Spinal cord (tissue), 10 donors: Measurements from ENCODE around the gene DLG2. TPM values are rescaled to one million over a fixed set of nuclear protein-coding genes. Genes with fewer than 3 reads are reported as not detected.
"Not testable (repeated sequence)": the region's sequence is repeated elsewhere in the genome, so short reads cannot be mapped to it uniquely, and the experiment has no call there.

Source experiments
- DNase-seq, 6 donors: peaks; one replicate each; pipeline versions ENCODE4 v3.0.0 to v3.0.0-alpha.2; 2013 to 2015; ENCODE audit warnings: low spot score in 6 of 6, low read depth in 4 of 6
- H3K27ac ChIP-seq: one replicate; pipeline ENCODE4 v1.5.1; 2013; ENCODE audit warnings: low read depth, low read length, control low read depth
- H3K27me3 ChIP-seq: one replicate; pipeline ENCODE4 v1.6.1; 2013; ENCODE audit warnings: low read length; ENCODE audit not compliant: control insufficient read depth, insufficient read depth
- H3K36me3 ChIP-seq: one replicate; pipeline ENCODE4 v1.6.1; 2013; ENCODE audit warnings: low read length; ENCODE audit not compliant: control insufficient read depth, insufficient read depth
- H3K4me1 ChIP-seq: one replicate; pipeline ENCODE4 v1.6.1; 2013; ENCODE audit warnings: low read length; ENCODE audit not compliant: control insufficient read depth, insufficient read depth
- H3K4me3 ChIP-seq: one replicate; pipeline ENCODE4 v1.5.1; 2013; ENCODE audit warnings: low read depth, low read length, control low read depth
- H3K9me3 ChIP-seq: one replicate; pipeline ENCODE4 v1.6.1; 2013; ENCODE audit warnings: low read length; ENCODE audit not compliant: control insufficient read depth, insufficient read depth
- WGBS: methylation state at CpG from one replicate; pipeline ENCODE4 v1.1.5; 2013; ENCODE audit warnings: missing lambda C conversion rate; ENCODE audit not compliant: insufficient coverage; 5-methylcytosine and 5-hydroxymethylcytosine counted together
- polyA plus RNA-seq, 2 donors: library from polyadenylated mRNA; unstranded; fragments of 120-200 nt; gene quantifications; one replicate each; pipeline ENCODE4 v1.2.1, GENCODE V29; 2013; ENCODE audit not compliant: insufficient read length in 2 of 2
- total RNA-seq, 2 donors: library from RNA; depleted of rRNA in 1 of 2; stranded (reverse); fragments of 120-200 nt in 1 of 2; fragments of >200 nt in 1 of 2; gene quantifications; one replicate each; pipeline versions ENCODE4 v1.2.3 to v1.2.4, GENCODE V29; 2013 to 2014
- donor health status: healthy.

The DLG2 gene
- total and polyA plus RNA-seq, 4 donors = 37.7 to 111 (median 49.0) TPM

GRCh38 chr11:84308491-84308890, 1318.7 kb downstream of the DLG2 start:
- H3K27me3 ChIP-seq, H3K27ac ChIP-seq, H3K9me3 ChIP-seq, H3K4me3 ChIP-seq, H3K4me1 ChIP-seq, H3K36me3 ChIP-seq, DNase-seq: not testable (repeated sequence)
- WGBS = 97% methylated on average over 33 of the region's 33 CpGs

DNA sequence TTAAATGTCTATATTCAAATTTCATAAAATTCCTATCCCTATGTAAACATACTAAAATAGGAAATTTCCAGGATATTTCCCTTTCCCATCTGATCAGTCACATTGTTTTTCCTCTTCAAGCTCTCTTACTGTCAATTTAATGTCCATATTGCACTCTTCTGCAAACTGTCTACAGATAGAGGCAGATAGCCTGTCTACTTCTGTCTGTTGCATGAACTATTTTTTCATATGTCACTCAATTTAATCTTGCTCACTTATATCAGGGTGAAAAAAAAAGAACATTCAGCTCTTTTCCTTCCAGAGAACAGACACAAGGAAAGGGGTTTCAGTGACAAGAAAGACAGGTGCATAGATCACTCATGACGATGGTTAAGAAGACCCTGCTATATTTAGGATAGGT, 1327.1 kb downstream of the DLG2 start:
- Histone ChIP-seq H3K9me3 (no peaks in the 10 kb centered on the region), H3K36me3 (no peaks in the 10 kb centered on the region), H3K27ac (no peak overlapping the region), H3K4me1 (no peaks in the 10 kb centered on the region), H3K4me3 (no peak overlapping the region), H3K27me3 (no peaks in the 10 kb centered on the region)
- no peak for DNase-seq
- WGBS = no CpG with 5 or more reads among the region's 1 CpG

DNA sequence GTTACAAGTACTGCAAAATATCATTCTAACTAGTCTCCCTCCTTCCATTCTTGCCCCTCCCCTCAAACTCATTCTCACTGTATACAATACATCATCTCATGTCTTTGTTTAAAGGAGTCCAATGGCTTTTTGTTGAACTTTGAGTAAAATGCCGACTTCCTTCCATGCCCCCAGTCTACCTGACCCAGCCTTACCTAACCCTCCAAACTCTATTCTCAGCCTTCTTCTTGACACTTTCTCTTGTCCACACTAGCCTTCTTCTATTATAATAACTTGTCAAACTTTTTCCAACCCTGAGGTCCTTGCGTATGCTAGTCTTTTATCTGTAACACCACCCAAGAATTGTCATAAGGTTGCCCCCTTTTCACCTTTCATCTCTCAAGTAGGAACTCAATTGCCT, 1329.6 kb downstream of the DLG2 start:
- H3K4me1 ChIP-seq = no peaks in the 10 kb centered on the region
- H3K9me3 ChIP-seq = no peaks in the 10 kb centered on the region
- 100% methylated on average over 2 of the region's 2 CpGs for WGBS
- DNase-seq = no peak
- no peaks in the 10 kb centered on the region for H3K36me3 ChIP-seq
- no peaks in the 10 kb centered on the region for H3K27me3 ChIP-seq
- no peak overlapping the region for H3K4me3 ChIP-seq
- H3K27ac ChIP-seq = no peak overlapping the region

DNA sequence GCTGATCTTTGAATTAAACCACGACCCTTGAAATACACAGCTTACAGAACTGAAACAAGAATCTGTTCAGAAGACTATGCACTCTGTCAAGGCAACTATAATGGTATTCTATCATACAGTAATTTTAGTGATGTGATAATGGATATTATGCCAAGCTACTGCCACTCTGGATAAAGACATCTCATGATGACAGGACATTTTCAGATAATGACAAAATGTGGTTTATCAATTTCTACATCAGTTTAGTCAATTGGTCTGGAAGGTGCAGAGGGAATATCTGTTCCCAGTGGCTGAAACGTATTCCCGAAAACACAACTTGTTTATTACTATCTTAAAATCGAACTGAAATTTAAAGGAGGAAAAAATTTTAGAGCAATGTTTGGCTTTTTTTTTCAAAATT, 1331.3 kb downstream of the DLG2 start:
- DNase-seq = no peak
- no peak overlapping the region for H3K4me3 ChIP-seq
- no peaks in the 10 kb centered on the region for H3K4me1 ChIP-seq
- H3K9me3 ChIP-seq = no peaks in the 10 kb centered on the region
- WGBS = no CpG with 5 or more reads among the region's 4 CpGs
- no peak overlapping the region for H3K27ac ChIP-seq
- H3K27me3 ChIP-seq = no peaks in the 10 kb centered on the region
- H3K36me3 ChIP-seq = no peaks in the 10 kb centered on the region

- Histone ChIP-seq H3K4me1 (no peaks in the 10 kb centered on the region), H3K27ac (no peak overlapping the region), H3K27me3 (no peaks in the 10 kb centered on the region), H3K9me3 (no peaks in the 10 kb centered on the region), H3K36me3 (no peaks in the 10 kb centered on the region), H3K4me3 (no peak overlapping the region)
- WGBS = 89% methylated on average over 2 of the region's 2 CpGs
- DNase-seq = no peak
These were observed 1334.2 kb downstream of the DLG2 start for GRCh38 chr11:84292955-84293354.

DNA sequence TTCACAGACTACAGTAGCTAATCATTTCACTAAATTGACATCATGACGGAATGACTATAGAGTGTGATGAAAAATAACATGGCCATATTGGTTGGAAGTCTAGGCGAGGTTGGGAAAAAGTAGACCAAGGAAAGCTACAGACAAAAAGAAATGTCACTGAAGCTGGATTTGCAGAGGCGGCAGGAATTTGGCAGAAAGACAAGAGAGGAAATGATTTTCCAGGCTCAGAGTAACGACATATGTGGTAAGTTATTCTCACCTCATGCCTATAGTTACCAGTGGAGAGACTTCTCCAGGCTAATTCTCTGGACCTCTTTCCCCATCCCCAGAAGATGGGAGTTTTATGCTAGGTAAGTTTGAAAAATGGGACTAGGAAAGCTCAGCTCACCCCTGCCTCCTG, 1335.1 kb downstream of the DLG2 start:
- no peaks in the 10 kb centered on the region for H3K4me1 ChIP-seq
- WGBS = 75% methylated on average over 1 of the region's 4 CpGs
- H3K4me3 ChIP-seq = no peak overlapping the region
- DNase-seq = no peak
- H3K27me3 ChIP-seq = no peaks in the 10 kb centered on the region
- no peak overlapping the region for H3K27ac ChIP-seq
- no peaks in the 10 kb centered on the region for H3K9me3 ChIP-seq
- no peaks in the 10 kb centered on the region for H3K36me3 ChIP-seq

DNA sequence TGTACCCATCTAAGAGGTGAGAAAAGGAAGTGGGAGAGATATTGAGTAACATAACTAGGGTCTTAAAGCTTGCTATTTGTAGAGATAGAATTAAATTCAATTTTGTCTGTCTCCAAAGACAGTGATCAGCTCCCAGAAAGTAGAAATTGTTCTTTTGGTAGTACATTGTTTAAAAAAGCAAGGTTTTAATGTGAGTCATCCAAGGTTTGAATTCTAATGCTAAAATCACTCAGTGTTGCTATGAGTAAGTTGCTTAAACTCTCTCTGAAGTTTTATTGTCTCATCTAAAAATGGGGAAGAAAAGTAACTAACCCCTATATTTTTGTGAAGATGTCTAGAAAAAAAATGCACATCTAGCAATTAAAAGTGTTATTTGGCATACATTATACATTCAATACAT, 1336.5 kb downstream of the DLG2 start:
- Histone ChIP-seq H3K4me3 (no peak overlapping the region), H3K27me3 (no peaks in the 10 kb centered on the region), H3K36me3 (no peaks in the 10 kb centered on the region), H3K9me3 (no peaks in the 10 kb centered on the region), H3K4me1 (no peaks in the 10 kb centered on the region), H3K27ac (no peak overlapping the region)
- no peak for DNase-seq

DNA sequence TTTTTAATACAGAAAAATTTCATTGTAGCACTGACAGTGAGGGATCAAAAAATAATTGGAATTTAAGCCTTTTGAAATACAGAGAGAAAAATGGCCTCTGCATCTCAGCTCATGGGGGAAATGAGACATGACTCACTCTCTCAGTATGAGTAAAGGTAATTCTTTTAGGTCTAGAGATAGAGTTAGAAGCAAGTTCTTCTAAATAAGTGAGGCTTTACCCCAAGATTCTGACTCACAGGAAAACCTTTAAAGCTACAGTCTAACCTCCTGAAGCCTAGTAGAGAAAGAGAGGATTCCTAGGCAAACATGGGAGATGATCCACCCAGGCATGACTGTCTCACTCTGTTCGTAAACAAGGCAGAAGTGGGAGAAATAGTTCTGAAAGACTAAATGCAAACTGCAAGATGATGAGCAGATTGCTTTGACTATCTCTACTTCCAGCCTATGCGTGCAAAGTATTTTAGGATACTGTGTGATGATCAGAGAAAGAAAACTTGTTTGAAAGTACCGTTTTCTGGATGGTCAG, 1337.7 kb downstream of the DLG2 start:
- Histone ChIP-seq H3K9me3 (no peaks in the 10 kb centered on the region), H3K4me3 (no peak overlapping the region), H3K27ac (no peak overlapping the region), H3K27me3 (no peaks in the 10 kb centered on the region), H3K4me1 (no peaks in the 10 kb centered on the region), H3K36me3 (no peaks in the 10 kb centered on the region)
- WGBS = 100% methylated on average over 1 of the region's 3 CpGs
- no peak for DNase-seq

DNA sequence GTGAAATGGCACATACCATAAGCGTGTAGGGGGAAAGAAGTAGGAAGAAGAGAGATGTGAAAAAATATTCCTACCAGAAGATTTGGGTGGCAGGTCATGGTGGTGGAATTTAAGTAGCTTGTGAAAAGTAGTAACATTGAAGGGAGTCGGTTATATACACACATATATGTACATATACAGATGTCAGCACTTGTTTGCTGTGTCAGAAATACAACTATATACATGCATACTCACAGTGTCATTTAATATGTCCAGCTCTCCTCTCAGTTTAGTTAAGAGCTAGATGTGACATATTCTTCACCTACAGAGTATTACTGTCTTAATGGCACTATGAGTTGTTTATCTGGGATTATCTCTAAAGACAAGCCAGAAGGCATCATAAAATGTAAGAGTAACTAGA, 1353.6 kb downstream of the DLG2 start:
- Histone ChIP-seq H3K27ac (no peak overlapping the region), H3K4me1 (no peaks in the 10 kb centered on the region), H3K27me3 (no peaks in the 10 kb centered on the region), H3K36me3 (no peaks in the 10 kb centered on the region), H3K4me3 (no peak overlapping the region), H3K9me3 (no peaks in the 10 kb centered on the region)
- WGBS = no CpG with 5 or more reads among the region's 2 CpGs
- no peak for DNase-seq

- H3K27ac ChIP-seq = no peak overlapping the region
- no peaks in the 10 kb centered on the region for H3K4me1 ChIP-seq
- WGBS = no CpG with 5 or more reads among the region's 6 CpGs
- no peaks in the 10 kb centered on the region for H3K36me3 ChIP-seq
- H3K4me3 ChIP-seq = no peak overlapping the region
- DNase-seq = no peak
- H3K9me3 ChIP-seq = no peaks in the 10 kb centered on the region
- H3K27me3 ChIP-seq = no peaks in the 10 kb centered on the region
These were observed 1356.7 kb downstream of the DLG2 start for GRCh38 chr11:84270466-84270865.
